SK-N-SH treated with all-trans-retinoic acid at 6 μM for 48 hours (cell line): ENCODE data around the gene IL2RG.

Experiments
- ATAC-seq: fragments of 200-7000 bp; cut with Tn5 transposase; 3 replicates; pipeline ENCODE4 v1.9.1; 2020; ENCODE audit warnings: mild to moderate bottlenecking, moderate library complexity
- ARNTL ChIP-seq: fragments of 450-650 bp; formaldehyde crosslinking; IDR thresholded peaks from 2 replicates; pipeline ENCODE4 v1.5.0; 2020; ENCODE audit warnings: low read depth, mild to moderate bottlenecking, moderate library complexity, borderline replicate concordance
- BACH2 ChIP-seq: fragments of 250-450 bp; sonication (Bioruptor Pico); IDR thresholded peaks from 2 replicates; pipeline ENCODE4 v1.9.0; 2021; ENCODE audit warnings: mild to moderate bottlenecking, borderline replicate concordance
- CSDC2 ChIP-seq: fragments of 250-450 bp; sonication (Bioruptor Pico); IDR thresholded peaks from 2 replicates; pipeline ENCODE4 v1.5.0; 2020; ENCODE audit warnings: mild to moderate bottlenecking, moderate library complexity
- ESRRG ChIP-seq: fragments of 250-450 bp; sonication (Bioruptor Pico); IDR thresholded peaks from 2 replicates; pipeline ENCODE4 v1.6.1; 2021; ENCODE audit warnings: mild to moderate bottlenecking
- GLIS3 ChIP-seq: fragments of 250-450 bp; sonication (Bioruptor Pico); IDR thresholded peaks from 2 replicates; pipeline ENCODE4 v1.5.0; 2020; ENCODE audit warnings: mild to moderate bottlenecking, moderate library complexity
- ISL1 ChIP-seq: fragments of 250-450 bp; sonication (Bioruptor Pico); IDR thresholded peaks from 2 replicates; pipeline ENCODE4 v2.1.2; 2022; ENCODE audit warnings: mild to moderate bottlenecking, moderate library complexity
- PATZ1 ChIP-seq: fragments of 250-450 bp; sonication (Bioruptor Pico); IDR thresholded peaks from 2 replicates; pipeline ENCODE4 v1.8.0; 2020; ENCODE audit warnings: mild to moderate bottlenecking, moderate library complexity, borderline replicate concordance
- PPARA ChIP-seq: fragments of 250-450 bp; sonication (Bioruptor Pico); IDR thresholded peaks from 2 replicates; pipeline ENCODE4 v1.5.0; 2020; ENCODE audit warnings: mild to moderate bottlenecking, borderline replicate concordance
- RARB ChIP-seq: fragments of 250-450 bp; sonication (Bioruptor Pico); IDR thresholded peaks from 2 replicates; pipeline ENCODE4 v1.8.0; 2021; ENCODE audit warnings: mild to moderate bottlenecking, moderate library complexity
- TCF4 ChIP-seq: fragments of 250-450 bp; sonication (Bioruptor Pico); IDR thresholded peaks from 2 replicates; pipeline ENCODE4 v1.8.0; 2021; ENCODE audit warnings: mild to moderate bottlenecking, moderate library complexity, borderline replicate concordance
- TOX ChIP-seq: fragments of 250-450 bp; sonication (Bioruptor Pico); IDR thresholded peaks from 2 replicates; pipeline ENCODE4 v1.8.0; 2021; ENCODE audit warnings: mild to moderate bottlenecking, moderate library complexity, borderline replicate concordance
- ZC3H10 ChIP-seq: fragments of 250-450 bp; sonication (Bioruptor Pico); IDR thresholded peaks from 2 replicates; pipeline ENCODE4 v1.5.1; 2021; ENCODE audit warnings: mild to moderate bottlenecking, moderate library complexity
- ZFP3 ChIP-seq: fragments of 250-450 bp; sonication (Bioruptor Pico); IDR thresholded peaks from 2 replicates; pipeline ENCODE4 v1.5.0; 2020; ENCODE audit warnings: mild to moderate bottlenecking, moderate library complexity
- ZFP30 ChIP-seq: fragments of 450-650 bp; formaldehyde crosslinking; IDR thresholded peaks from 2 replicates; pipeline ENCODE4 v1.5.0; 2022; ENCODE audit warnings: mild to moderate bottlenecking, moderate library complexity
- ZNF565 ChIP-seq: fragments of 450-650 bp; formaldehyde crosslinking; conservative IDR thresholded peaks from 2 replicates; pipeline ENCODE4 v1.5.0; 2020; ENCODE audit warnings: low read depth, mild to moderate bottlenecking, moderate library complexity
- ZNF70 ChIP-seq: fragments of 450-650 bp; formaldehyde crosslinking; IDR thresholded peaks from 2 replicates; pipeline ENCODE4 v1.5.0; 2020; ENCODE audit warnings: mild to moderate bottlenecking, moderate library complexity
- ZNF8 ChIP-seq: fragments of 450-650 bp; formaldehyde crosslinking; IDR thresholded peaks from 2 replicates; pipeline ENCODE4 v1.5.0; 2020; ENCODE audit warnings: mild to moderate bottlenecking, moderate library complexity
- TF ChIP-seq, protein P1 (sequence below): fragments of 250-450 bp; sonication (Bioruptor Pico); IDR thresholded peaks from 2 replicates; pipeline ENCODE4 v1.8.0; 2021; ENCODE audit warnings: low read depth, mild to moderate bottlenecking, moderate library complexity, borderline replicate concordance
- TF ChIP-seq, protein P2 (sequence below): fragments of 250-450 bp; sonication (Bioruptor Pico); IDR thresholded peaks from 2 replicates; pipeline ENCODE4 v1.5.0; 2020; ENCODE audit warnings: mild to moderate bottlenecking, moderate library complexity
- TF ChIP-seq, protein P3 (sequence below): fragments of 250-450 bp; sonication (Bioruptor Pico); IDR thresholded peaks from 2 replicates; pipeline ENCODE4 v1.5.1; 2020; ENCODE audit warnings: low read depth, mild to moderate bottlenecking, moderate library complexity
- TF ChIP-seq, protein P4 (sequence below): fragments of 250-450 bp; sonication (Bioruptor Pico); IDR thresholded peaks from 2 replicates; pipeline ENCODE4 v1.5.1; 2021; ENCODE audit warnings: mild to moderate bottlenecking, moderate library complexity

The IL2RG gene

GRCh38 chrX:71095555-71095980 lies 15.8 kb downstream of the IL2RG start, which contains the start of gene FOXO4:
Gene FOXO4 (plus strand): TSS chrX:71095851. CDS start chrX:71096529, 678 bp downstream.
- ATAC-seq = peak; percentile 96
- TF ChIP-seq ZFP30 = no peak
- TF ChIP-seq BACH2 = no peak
- no peak for TF ChIP-seq GLIS3
- no peak for TF ChIP-seq PPARA (CRISPR knock-in tag)
- TF ChIP-seq CSDC2 (CRISPR knock-in tag) = no peak
- no peak for TF ChIP-seq ZNF70 (CRISPR knock-in tag)
- TF ChIP-seq, protein P1, sequence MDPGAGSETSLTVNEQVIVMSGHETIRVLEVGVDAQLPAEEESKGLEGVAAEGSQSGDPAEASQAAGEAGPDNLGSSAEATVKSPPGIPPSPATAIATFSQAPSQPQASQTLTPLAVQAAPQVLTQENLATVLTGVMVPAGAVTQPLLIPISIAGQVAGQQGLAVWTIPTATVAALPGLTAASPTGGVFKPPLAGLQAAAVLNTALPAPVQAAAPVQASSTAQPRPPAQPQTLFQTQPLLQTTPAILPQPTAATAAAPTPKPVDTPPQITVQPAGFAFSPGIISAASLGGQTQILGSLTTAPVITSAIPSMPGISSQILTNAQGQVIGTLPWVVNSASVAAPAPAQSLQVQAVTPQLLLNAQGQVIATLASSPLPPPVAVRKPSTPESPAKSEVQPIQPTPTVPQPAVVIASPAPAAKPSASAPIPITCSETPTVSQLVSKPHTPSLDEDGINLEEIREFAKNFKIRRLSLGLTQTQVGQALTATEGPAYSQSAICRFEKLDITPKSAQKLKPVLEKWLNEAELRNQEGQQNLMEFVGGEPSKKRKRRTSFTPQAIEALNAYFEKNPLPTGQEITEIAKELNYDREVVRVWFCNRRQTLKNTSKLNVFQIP = no peak
- no peak for TF ChIP-seq ZC3H10 (CRISPR knock-in tag)
- TF ChIP-seq, protein P2, sequence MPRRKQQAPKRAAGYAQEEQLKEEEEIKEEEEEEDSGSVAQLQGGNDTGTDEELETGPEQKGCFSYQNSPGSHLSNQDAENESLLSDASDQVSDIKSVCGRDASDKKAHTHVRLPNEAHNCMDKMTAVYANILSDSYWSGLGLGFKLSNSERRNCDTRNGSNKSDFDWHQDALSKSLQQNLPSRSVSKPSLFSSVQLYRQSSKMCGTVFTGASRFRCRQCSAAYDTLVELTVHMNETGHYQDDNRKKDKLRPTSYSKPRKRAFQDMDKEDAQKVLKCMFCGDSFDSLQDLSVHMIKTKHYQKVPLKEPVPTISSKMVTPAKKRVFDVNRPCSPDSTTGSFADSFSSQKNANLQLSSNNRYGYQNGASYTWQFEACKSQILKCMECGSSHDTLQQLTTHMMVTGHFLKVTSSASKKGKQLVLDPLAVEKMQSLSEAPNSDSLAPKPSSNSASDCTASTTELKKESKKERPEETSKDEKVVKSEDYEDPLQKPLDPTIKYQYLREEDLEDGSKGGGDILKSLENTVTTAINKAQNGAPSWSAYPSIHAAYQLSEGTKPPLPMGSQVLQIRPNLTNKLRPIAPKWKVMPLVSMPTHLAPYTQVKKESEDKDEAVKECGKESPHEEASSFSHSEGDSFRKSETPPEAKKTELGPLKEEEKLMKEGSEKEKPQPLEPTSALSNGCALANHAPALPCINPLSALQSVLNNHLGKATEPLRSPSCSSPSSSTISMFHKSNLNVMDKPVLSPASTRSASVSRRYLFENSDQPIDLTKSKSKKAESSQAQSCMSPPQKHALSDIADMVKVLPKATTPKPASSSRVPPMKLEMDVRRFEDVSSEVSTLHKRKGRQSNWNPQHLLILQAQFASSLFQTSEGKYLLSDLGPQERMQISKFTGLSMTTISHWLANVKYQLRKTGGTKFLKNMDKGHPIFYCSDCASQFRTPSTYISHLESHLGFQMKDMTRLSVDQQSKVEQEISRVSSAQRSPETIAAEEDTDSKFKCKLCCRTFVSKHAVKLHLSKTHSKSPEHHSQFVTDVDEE (CRISPR knock-in tag) = no peak
- TF ChIP-seq, protein P3, sequence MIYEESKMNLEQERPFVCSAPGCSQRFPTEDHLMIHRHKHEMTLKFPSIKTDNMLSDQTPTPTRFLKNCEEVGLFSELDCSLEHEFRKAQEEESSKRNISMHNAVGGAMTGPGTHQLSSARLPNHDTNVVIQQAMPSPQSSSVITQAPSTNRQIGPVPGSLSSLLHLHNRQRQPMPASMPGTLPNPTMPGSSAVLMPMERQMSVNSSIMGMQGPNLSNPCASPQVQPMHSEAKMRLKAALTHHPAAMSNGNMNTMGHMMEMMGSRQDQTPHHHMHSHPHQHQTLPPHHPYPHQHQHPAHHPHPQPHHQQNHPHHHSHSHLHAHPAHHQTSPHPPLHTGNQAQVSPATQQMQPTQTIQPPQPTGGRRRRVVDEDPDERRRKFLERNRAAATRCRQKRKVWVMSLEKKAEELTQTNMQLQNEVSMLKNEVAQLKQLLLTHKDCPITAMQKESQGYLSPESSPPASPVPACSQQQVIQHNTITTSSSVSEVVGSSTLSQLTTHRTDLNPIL (CRISPR knock-in tag) = no peak
- TF ChIP-seq, protein P4, sequence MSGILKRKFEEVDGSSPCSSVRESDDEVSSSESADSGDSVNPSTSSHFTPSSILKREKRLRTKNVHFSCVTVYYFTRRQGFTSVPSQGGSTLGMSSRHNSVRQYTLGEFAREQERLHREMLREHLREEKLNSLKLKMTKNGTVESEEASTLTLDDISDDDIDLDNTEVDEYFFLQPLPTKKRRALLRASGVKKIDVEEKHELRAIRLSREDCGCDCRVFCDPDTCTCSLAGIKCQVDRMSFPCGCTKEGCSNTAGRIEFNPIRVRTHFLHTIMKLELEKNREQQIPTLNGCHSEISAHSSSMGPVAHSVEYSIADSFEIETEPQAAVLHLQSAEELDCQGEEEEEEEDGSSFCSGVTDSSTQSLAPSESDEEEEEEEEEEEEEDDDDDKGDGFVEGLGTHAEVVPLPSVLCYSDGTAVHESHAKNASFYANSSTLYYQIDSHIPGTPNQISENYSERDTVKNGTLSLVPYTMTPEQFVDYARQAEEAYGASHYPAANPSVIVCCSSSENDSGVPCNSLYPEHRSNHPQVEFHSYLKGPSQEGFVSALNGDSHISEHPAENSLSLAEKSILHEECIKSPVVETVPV (CRISPR knock-in tag) = no peak
- no peak for TF ChIP-seq ISL1 (CRISPR knock-in tag)
- no peak for TF ChIP-seq RARB (CRISPR knock-in tag)

- no peak for TF ChIP-seq TCF4
- no peak for TF ChIP-seq ESRRG
- no peak for TF ChIP-seq ISL1 (CRISPR knock-in tag)
- ATAC-seq = no peak
These were observed 16.3 kb downstream of the IL2RG start for GRCh38 chrX:71095033-71095432.

DNA sequence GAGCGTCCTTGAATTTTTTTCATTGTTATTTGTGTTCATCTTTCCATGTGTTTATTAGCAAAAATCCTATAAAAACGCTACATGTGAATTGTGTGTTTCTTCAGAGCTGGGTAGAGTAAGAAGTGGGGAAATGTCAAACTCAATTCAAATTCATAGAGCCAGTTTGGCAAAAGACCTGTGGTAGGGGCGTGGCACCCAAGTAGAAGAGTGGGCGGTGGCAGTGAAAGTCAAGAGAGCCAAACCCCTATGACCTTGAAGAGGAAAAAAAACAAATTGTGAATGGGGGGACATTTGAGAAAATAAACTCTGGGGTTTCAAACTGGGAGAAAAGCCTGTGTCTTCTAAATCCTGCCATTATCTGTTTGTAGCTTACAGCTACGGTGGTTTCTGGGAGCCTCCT lies 20.1 kb downstream of the IL2RG start:
- TF ChIP-seq GLIS3 = no peak
- no peak for ATAC-seq

GRCh38 chrX:71085900-71086299 lies 25.5 kb downstream of the IL2RG start:
- ATAC-seq = no peak
- TF ChIP-seq PPARA (CRISPR knock-in tag) (no peak), BACH2 (no peak), ZFP3 (CRISPR knock-in tag) (no peak), RARB (CRISPR knock-in tag) (no peak), ZNF565 (no peak), TOX (CRISPR knock-in tag) (no peak), ISL1 (CRISPR knock-in tag) (no peak), ESRRG (no peak), ZNF8 (CRISPR knock-in tag) (no peak), PATZ1 (no peak), ZFP30 (no peak), ARNTL (no peak)
- TF ChIP-seq, protein P2 (CRISPR knock-in tag) = no peak
- TF ChIP-seq, protein P1 = no peak
- TF ChIP-seq, protein P4 (CRISPR knock-in tag) = no peak
